Measurements from ENCODE around the gene TLE4.
"Not testable (repeated sequence)": the region's sequence is repeated elsewhere in the genome, so short reads cannot be mapped to it uniquely, and the experiment has no call there.

Gene TLE4

DNA sequence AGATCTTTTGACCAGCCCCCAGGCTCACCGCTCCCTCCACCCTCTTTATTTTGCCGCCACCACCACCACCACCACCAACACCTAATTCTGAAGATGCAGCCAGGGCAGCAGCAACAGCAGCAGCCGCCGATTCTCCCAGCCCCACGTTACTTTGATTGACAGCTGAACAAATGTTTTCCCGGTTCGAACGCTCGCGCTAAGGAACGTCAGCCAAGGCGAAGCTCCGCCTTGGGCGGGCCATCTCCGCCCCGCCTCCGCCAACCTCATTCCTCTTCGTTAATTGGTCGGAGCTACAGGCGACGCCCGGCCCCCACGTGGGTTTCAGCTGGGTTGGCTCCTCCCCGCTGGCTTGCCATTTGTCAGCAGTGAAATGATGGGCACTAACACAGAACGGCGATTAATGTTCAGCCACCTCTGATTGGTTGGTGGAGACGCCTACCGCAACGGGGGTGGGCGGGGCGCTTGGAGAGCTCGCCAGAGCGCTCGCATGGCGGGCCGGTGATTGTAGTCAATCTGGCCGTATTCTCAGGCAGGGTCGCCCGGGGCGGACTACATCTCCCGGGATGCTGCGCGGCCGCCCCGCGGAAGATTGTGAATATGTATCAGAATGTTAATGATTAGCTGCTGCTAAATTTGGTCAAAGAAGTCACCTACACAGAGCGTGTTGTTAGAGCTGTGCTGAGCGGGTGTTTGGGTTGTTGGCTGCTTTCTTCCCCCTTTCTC, at the start of gene TLE4:
Gene TLE4, plus strand, starts transcription at position 657 of the 723 bp plus-strand sequence. CDS start 826 bp downstream, outside the sequence.
- peak; percentile 99 for DNase-seq

DNA sequence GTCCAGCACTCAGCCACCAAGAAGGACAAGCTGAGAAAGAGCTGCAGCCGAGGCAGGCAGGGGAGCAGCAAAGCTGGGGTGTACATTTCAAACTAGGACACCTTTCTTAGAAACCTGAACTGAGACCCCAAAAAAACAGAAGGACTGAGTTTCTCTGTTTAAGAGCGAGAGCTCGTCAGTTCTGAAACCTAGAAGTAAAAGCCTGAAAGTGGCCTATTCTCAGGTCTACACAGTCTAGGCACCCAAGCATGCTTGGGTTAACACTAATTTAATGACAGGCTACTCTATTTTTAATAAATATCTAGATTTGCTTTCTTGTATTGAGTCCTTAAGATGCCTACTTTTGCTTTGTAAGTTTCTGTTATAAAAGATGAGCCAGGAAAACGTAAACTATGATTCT, 49.0 kb upstream of the TLE4 start:
- no peak for DNase-seq

DNA sequence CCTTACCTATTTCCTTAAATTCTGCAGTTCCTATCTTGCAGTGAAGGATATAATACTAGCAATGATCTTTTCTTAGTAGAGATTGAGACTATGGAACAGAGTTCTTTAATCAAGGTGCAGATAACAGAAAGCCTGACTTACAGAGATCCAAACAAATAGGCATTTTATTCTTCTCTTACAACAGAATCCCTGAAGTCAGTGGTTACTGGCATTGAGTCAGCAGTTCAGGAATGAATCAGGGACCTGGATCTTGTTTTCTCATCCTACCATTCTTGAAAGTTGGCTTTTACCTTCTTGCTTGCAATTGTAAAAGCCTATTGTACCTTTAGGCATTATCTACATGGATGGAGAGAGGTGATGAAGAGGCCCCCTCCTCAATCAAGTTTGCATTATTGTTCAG, 47.5 kb upstream of the TLE4 start:
- peak; percentile 35 for DNase-seq

DNA sequence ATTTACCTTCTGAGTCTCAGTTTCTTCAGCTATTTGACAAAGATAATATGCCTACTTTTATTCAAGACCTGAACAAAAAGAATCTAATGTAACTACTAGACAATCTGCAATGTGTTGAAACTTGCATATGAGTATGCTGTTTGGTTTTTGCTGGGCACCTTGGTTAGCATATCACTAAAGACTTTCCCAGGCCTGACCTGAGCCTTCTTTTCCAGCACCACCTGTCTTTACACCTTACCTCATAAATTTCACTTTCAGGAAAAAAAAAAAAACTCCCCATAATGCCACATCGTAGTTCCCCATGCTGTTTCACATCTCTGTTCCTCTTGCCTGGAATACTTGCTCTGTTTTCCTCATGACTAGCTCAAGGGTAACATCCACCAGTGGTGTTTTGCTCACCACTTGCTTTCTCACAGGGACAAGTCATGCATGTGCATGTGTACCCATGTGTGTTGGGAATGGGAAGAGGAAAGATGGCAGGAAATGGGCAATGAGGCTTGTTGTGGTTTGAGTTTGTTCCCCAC, 45.6 kb upstream of the TLE4 start:
- no peak for DNase-seq

DNA sequence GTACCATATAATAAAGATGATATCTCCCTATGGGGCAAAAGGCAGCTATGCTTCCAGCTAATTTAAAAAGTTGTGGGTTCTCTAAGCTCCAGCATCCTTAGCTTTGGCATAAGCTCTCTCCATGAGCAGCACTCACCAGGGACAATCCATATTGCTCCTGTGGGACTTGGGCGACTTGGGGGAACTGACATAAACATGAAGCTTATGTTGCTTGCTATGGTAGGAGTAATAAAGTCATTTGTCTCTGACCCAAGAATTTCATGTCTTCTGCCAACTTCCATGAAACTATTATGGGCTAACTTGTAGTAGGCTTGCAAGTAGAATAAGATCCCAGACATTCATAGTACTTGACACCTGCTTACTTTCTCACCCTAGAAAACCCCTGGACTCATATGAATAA, 36.2 kb upstream of the TLE4 start:
- no peak for DNase-seq

DNA sequence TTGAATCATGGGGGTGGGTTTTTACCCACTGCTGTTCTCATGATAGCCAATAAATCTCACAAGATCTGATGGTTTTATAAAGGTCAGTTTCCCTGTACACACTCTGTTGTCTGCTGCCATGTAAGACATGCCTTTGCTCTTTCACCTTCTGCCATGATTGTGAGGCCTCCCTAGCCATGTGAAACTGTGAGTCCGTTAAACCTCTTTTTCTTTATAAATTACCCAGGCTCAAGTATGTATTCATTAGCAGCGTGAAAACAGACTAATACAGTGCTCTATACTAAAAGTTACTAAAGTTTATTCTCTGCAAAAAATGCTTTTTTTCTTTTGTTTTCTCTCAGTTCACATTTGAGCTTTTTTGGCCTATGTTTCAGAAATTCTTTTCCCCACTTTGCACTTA, 33.9 kb upstream of the TLE4 start:
- no peak for DNase-seq

DNA sequence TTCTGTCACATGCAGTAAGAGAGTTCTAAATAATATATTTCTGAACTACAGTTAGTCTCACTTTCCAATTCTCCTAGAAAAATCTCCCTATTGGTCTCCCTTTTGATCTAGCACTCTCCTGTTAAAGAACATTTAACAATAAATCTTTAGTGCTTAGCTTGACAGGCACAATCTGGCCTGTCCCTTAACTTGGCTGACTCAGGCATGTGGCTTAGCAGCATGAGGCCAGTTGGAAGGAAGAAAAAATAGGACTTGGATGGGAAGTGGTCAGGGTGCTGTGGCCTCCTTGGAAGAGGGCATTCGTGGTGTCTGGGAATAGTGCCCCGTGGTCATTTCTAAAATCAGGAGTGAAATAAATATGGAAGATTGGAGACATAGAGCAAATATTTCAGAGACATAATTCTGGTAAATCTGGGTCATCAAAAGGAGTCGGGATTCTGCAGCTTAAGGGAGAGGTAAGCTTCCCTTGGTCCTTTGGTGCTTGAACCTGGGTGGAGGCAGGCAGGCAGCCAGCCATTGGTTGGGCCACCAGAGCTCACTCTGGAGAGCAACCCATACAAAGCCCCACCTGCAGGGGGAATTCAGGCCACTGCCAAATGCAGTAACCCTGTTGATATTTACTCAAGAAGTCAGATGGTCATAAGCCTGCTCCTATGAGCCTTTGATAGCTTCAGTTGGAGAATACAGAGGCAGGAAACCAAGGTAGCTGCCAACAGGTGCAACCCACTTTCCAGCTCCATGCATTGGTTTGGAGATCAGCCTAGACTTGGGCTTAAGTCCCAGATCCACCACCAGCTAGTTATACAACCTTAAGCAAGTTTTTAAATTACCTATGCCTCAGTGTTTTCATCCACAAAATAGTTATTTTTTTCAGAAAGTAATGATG, 28.8 kb upstream of the TLE4 start:
- DNase-seq = no peak

DNA sequence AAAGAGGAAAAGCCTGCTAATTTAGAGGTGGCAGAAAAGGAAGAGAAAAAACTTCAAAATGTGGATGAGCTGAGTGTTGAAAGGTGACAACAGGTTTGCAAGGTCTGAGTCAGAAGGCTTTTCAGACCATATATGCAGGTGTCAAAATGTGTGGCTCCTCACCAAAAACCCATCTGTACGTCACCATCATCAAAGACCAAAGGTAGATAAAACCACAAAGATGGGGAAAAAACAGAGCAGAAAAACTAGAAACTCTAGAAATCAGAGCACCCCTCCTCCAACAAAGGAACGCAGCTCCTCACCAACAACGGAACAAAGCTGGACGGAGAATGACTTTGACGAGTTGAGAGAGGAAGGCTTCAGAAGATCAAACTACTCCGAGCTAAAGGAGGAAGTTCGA, 27.4 kb upstream of the TLE4 start:
- not testable (repeated sequence) for DNase-seq

DNA sequence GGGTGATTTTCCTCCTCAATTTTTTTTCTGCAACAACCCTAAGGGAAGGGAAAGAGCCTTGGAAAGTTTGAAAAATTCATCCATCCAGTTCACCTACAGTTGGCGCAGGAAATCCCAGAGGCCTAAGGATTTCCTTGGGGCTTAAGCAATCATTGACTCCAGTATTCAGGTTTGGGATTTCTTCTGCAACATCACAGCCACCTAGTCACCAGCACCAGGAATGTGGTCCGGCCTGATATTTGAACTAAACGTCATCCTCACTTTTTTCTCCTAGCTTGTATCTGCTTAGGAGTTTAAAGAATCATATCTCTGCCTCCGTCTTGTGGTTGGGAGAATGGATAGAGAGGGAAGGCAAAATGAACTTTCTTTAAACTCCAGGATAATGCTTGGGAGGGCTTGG, 20.2 kb upstream of the TLE4 start:
- DNase-seq = no peak

DNA sequence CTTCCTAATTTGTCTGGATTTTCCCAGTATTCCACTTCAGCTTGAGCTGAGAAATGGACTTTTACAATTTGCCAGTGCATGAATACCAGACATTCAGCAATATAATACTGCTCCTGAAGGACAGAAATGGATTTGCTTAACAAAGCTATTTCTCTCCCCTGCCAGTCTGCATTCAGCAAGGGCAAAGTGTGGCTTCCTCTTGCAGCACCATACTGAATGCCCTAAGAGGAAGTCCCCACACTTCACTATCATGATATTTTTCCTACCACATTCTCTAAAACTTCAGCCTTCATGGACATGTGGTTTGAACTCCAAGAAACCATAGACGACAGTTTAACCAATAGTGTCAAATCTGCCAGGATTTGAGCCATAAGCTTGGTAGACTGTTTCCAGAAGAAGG, 19.8 kb upstream of the TLE4 start:
- DNase-seq = no peak

DNA sequence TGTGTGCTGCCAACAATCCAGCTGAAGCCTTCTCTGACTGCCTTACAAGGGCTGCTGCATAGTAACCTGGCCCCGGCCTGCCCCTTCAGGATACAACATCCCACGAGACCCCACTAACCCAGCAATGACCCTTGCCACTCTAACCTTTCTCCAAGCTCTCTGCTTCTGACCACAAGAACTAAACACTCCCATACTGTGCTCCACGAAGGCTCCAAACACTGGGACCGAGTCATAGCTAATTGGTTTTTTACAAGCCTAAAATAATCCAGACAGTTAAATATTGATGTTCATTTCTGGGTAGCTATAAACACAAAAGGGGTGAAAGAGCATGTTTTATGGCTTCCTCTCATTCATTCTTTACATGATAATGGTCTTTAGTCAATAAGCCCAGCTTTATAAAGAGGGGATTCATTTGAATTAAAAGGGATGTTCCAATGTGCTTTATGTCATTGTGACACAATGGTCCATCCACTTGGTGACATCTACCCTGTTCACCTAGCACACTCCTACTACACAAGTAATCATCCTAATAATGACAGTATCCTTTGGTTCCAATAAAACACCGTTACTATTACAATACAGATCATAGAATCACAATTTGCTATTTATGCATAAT, 16.2 kb upstream of the TLE4 start:
- DNase-seq = no peak

DNA sequence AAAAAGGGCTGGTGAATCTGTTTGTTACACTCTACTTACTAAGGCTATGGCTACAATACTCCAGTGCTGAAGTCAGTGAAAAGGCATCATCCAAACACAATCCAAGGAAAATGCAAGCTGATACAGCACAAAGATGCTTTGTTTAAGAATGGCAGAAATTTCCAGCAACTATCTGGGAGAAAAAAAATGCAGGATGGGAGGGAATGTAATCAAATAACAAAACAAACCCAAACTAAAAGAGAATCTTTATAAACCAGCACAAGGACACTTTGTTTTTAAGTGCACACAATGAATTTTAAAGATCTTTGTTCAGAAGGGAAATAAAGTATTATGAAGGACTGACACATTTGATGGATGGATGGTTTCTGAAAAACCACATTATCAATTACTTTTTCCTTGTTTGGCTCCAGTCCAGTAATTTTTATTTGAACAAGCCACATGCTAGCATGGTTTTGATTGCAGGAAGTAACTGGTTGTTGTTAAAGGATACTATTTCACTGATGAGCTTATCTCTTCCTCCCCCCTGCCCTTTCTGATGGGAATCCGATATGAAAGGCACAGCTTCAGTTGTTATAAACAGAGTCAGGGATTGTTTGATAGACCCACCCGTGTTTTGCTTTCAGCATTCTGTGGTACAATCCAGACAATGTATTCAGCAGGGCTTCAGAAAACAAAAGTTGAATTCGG, 12.1 kb upstream of the TLE4 start:
- DNase-seq = no peak

DNA sequence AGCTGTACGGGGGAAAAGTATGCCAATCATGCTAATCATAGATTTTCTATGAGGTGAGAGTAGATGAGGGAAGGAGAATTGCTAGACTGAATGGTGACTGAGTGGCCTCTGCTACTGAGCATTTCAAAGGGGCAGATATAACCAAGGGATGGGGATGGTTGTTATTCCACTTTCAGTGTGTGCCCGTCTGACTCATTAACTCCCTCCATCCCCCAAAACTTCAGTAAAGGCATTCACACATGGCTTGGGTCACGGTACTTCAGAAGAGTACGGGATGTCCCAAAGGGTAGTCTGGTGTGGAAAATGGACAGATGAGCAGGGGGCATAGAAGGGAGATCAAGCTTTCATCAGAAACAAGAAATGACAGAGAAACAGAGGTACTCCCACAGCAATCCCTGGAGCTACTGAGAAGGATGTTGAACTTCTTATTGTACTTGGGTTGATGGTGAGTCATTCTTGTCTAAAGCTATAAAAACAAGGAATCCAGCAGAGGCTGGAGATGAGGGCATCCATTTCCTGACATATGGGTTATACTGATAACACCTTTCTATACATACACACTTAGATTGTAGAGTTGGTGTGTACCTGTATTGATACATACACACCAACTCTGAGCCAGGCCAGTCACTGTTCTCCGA, 8.9 kb upstream of the TLE4 start:
- DNase-seq = peak; percentile 22

DNA sequence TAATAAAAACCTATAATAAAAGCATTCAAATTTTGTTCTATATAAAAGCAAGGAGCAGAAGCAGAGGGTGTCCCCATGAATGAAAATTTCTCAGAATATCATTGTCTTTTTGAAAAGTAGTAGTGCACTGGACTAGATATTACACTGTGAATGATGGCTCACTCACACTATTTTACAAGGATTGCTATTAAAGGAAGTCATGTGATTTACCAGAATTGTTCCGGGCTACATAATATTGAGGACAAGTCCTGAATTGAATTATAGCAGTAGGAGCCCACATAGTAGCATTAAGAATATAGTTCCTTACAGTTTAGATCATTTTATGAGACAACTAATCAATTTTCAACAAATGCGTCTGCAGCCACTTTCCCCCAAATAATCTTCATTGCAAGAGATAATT, 7.7 kb upstream of the TLE4 start:
- no peak for DNase-seq

DNA sequence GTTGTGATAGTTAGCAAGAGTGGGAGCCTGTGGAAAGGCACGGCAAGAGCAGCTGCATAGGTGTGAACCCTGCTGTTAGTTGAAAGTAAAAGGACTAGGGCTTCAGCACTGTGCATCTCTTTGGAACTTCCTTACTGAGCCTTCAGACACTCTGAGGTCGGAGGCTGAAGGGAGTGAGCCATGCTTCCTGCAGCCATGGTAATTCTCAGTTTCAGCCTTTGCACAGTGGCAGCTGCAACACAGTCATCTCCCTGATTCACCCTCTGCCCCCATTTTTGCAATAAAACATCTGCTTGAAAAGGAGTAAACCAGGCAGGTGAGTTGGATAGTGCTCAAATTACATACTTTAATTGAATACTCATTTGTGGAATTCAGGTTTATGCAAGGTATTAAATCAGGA, 6.5 kb upstream of the TLE4 start:
- peak; percentile 5 for DNase-seq

DNA sequence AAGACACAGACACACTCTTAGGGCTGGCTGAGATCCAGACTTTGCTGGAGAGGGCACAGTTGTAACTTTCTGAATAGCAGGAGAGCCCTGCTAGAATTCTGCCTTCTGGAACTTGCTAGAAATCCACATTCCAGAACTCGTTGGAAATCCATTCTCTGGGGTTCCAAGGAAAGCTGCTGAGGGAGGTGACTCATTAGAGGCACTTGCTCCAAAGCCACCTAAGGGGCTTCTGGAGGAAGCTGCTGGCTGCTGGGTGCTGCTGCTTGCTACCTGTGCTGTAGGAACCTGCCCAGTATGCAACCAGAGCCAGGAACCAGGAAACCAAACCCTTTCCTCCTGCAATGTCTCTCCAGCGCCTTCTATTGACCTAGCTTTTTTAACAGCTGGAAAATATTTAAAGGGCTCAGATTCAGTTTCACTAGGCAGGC, 4.1 kb upstream of the TLE4 start:
- no peak for DNase-seq

DNA sequence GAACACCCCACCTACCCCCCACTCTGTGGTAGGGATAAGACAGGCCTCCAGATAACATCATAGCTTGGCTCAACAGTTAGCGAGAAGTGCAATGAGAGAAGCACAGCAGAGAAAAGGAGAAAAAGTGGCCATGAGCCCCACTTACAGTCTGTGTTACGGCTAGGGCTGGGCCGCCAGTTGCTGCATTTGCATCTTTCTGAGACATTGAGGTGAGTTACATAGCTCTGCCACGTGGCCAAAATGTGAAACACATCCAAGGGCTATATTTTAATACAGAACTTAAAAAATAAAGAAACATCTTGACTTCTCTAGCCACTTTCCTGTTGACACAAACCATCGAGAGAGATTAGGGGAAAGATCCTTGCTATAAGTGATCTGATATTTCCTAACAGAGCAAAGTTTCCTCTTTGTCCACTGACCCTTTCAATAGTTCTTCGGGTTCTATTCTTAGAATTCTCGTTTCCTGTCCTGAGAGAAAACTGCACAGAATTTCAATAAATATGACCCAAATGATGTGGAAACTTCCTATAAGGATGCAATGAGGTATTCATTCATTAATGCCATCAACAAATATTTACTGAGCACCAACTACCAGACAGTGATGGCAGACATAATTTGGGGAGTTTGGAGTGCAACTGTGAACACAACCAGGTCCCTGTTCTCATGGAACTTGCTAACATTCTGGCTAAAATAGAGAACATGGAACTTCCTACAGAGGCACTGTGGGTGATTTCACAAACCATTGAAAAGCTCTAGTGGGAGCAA, 3.2 kb upstream of the TLE4 start:
- DNase-seq = no peak

DNA sequence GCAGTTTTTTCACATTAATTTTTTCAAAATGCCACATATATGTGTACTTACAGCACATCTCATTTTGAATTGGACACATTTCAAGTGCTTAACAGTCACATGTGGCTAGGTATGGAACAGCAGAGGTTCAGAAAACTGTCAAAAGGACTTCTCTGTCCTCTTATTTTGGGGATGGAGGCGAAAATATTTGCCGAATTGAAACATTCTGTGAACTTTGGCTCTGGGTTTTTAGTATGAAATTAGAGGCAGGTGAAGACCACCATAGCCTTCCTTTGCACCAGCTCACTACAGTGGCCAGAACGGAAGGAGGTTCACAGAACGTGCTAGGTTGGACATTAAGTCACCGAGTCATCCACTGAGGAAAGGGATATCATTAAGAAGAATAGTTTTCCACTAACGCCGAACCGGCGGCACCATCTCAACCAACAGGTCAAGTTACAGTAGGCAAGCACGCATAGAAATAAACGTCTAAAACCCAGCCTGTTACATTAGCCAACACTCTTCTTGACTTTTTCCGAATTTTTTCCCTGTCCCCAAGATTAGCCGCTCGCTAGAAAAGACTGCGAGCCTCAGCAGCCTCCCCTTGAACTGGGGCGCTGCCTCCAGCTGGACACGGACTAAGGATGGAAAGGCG, 1.8 kb upstream of the TLE4 start:
- DNase-seq = no peak

DNA sequence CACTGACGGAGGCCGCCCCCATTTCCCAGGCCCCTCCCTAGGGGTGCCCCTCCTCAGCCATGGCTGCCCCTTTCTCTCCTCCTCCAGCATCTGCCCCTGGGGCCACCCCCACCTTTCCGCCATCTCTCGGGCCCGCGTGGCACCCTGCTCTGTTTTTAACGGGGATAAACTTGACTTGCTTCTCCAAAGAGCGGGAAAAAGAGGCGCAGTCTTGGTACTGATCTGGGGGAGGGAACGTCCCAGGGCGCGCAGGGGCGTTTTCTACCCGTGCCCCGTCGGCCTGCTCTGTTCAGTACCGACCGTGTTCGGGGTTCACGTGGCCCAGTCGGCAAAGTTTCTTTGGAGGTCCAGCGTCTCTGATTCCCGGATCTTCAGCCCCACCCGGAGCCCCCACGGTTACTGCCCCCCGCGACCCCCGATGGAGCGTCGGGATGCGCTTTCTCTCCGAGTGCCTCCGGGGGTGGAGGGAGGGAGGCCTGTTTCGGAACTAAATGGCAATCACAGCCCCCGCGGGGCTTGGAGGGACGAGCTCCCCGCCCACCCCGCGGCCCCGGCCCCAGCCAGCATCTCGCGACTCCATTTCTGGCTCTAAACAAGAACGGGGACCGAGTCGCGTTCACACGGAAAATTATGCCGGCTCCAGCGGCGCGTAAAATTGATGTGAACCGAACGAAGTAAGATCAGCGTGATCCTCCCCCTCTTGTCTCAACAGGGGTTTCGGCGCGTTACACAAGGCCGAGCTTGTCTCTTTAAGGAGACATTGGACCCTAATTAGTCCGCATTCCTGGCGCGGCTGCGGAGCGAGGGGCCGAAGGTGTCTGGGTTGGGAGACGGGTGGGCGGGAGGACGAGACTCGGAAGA, 1.1 kb upstream of the TLE4 start:
- no peak for DNase-seq

DNA sequence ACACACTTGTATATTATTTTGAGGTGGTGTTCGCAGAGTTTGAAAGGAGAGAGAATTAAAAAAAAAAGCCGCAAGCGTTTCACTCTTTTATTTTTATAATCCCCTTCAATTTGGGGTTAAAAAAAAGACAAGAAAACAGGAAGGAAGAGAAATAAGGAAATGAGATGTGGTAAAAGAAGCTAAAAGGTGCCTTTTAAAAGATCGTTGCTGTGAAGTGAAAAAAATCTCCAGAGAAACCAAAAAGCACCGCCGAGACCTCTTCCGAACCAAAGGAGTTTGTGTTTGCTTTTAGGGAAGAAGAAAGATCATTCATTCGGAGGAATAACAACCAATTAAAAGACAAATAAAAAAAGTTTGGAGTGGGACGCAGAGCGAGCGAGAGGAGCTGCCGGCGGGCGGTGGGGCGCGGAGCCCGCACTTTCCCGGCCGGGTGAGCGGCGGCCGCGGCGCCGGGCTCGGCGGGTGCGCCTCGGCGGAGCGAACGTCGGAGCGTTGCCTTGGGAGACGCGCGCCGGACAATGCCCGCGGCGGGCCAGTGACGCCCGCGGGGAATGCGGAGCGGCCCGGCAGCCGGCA, 355 bp downstream of the TLE4 start:
- no peak for DNase-seq

All from NCI-H226 (cell line).